H1 (cell line): Measurements from ENCODE around the gene ASB16. TPM values are rescaled to one million over a fixed set of nuclear protein-coding genes. Genes with fewer than 3 reads are reported as not detected.

ENCODE experiments used
- CTBP2 ChIP-seq: IDR thresholded peaks from 2 replicates; pipeline ENCODE4 v1.7.0; 2011; ENCODE audit warnings: borderline replicate concordance, mild to moderate bottlenecking, moderate library complexity, mixed read lengths, low read length; ENCODE audit not compliant: insufficient read depth, insufficient read length
- KDM4A ChIP-seq: IDR thresholded peaks from one replicate; pipeline ENCODE4 v1.7.1; 2012; ENCODE audit warnings: low read depth, mild to moderate bottlenecking, moderate library complexity, low read length, inconsistent platforms; ENCODE audit not compliant: severe bottlenecking
- NANOG ChIP-seq: IDR thresholded peaks from 2 replicates; pipeline ENCODE4 v1.6.1; 2011; ENCODE audit warnings: low read length, low read depth, mild to moderate bottlenecking, inconsistent platforms; ENCODE audit not compliant: insufficient read depth, poor library complexity, severe bottlenecking
- RFX5 ChIP-seq: IDR thresholded peaks from 2 replicates; pipeline ENCODE4 v1.6.1; 2011; ENCODE audit warnings: low read depth, low read length, improper control_type of control experiment, borderline replicate concordance
- SRF ChIP-seq: IDR thresholded peaks from 2 replicates; pipeline ENCODE4 v1.6.1; 2011; ENCODE audit warnings: mild to moderate bottlenecking, low read depth, low read length, moderate library complexity
- TBP ChIP-seq: IDR thresholded peaks from 2 replicates; pipeline ENCODE4 v1.6.1; 2011; ENCODE audit warnings: low read depth, low read length, improper control_type of control experiment
- polyA plus RNA-seq, 7 experiments: library from polyadenylated mRNA; depleted of rRNA in 3 of 7; stranded (reverse) in 5 of 7; unstranded in 2 of 7; fragments of >200 nt in 5 of 7; fragments of 200-250 nt in 2 of 7; gene quantifications; 1 replicate in 5 of 7; 2 replicates in 1 of 7; 4 replicates in 1 of 7; pipeline versions ENCODE4 v1.2.1 to v1.2.3, GENCODE V29; 2011 to 2013; ENCODE audit warnings: missing spikeins in 2 of 7, mixed read lengths in 2 of 7
- total RNA-seq: library from RNA; stranded (reverse); fragmentation: NEBNext Ultra II Directional; extraction: Animal tissue kit (Norgen Biotek cat#: 25700); gene quantifications from 2 replicates; pipeline ENCODE4 v1.2.1, GENCODE V29; 2021
- TF ChIP-seq, protein P1 (sequence below): fragments of 300-600 bp; sonication (generic); IDR thresholded peaks from 2 replicates; pipeline ENCODE4 v1.7.1; 2012; ENCODE audit warnings: low read length, moderate library complexity, mild to moderate bottlenecking, inconsistent platforms; ENCODE audit not compliant: insufficient replicate concordance
- TF ChIP-seq, protein P2 (sequence below): IDR thresholded peaks from 2 replicates; pipeline ENCODE4 v1.6.1; 2012; ENCODE audit warnings: inconsistent platforms

ASB16 gene
- total and polyA plus RNA-seq, 2 of the 8 experiments (the other 6 are each of a cell fraction or from before 2014, with no cell fraction given) = 0.05 TPM; not detected in 1

DNA sequence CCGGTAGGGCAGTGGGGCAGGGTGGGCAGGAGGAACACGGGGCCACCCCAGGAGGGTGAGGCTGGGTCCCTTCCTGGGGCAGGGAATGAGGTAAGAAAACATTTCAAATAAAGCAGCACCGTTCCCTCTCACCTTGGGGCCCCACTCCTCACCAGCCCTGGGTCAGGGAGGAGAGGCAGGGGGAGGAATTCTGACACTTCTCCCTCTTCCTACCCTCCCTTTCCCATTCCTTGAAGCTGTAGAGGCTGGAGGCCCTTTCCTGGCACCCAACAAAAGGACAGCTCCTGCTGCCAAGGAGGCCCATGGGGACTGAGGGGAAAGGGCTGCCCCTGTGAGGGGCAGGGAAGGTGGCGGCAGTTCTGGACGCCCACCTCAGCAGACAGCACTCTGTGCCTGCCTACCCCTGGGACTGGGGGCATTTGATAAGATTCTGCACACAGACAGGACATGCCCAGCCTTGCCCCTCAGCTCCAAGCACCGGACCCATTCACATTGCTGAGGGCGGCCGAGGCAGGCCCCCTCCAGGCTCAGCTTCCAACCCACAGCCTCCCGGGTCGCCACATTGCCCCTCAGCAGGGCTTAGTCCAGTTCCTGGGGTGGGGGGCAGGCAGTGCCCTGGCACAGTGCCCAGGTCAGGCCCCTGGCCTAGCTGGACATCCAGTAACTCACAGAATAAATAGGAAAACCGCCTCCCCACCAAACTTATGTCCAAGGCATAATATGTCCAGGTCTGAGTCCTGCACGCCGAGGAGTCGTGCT lies 23.0 kb downstream of the ASB16 start (continued):
- TF ChIP-seq, protein P1, sequence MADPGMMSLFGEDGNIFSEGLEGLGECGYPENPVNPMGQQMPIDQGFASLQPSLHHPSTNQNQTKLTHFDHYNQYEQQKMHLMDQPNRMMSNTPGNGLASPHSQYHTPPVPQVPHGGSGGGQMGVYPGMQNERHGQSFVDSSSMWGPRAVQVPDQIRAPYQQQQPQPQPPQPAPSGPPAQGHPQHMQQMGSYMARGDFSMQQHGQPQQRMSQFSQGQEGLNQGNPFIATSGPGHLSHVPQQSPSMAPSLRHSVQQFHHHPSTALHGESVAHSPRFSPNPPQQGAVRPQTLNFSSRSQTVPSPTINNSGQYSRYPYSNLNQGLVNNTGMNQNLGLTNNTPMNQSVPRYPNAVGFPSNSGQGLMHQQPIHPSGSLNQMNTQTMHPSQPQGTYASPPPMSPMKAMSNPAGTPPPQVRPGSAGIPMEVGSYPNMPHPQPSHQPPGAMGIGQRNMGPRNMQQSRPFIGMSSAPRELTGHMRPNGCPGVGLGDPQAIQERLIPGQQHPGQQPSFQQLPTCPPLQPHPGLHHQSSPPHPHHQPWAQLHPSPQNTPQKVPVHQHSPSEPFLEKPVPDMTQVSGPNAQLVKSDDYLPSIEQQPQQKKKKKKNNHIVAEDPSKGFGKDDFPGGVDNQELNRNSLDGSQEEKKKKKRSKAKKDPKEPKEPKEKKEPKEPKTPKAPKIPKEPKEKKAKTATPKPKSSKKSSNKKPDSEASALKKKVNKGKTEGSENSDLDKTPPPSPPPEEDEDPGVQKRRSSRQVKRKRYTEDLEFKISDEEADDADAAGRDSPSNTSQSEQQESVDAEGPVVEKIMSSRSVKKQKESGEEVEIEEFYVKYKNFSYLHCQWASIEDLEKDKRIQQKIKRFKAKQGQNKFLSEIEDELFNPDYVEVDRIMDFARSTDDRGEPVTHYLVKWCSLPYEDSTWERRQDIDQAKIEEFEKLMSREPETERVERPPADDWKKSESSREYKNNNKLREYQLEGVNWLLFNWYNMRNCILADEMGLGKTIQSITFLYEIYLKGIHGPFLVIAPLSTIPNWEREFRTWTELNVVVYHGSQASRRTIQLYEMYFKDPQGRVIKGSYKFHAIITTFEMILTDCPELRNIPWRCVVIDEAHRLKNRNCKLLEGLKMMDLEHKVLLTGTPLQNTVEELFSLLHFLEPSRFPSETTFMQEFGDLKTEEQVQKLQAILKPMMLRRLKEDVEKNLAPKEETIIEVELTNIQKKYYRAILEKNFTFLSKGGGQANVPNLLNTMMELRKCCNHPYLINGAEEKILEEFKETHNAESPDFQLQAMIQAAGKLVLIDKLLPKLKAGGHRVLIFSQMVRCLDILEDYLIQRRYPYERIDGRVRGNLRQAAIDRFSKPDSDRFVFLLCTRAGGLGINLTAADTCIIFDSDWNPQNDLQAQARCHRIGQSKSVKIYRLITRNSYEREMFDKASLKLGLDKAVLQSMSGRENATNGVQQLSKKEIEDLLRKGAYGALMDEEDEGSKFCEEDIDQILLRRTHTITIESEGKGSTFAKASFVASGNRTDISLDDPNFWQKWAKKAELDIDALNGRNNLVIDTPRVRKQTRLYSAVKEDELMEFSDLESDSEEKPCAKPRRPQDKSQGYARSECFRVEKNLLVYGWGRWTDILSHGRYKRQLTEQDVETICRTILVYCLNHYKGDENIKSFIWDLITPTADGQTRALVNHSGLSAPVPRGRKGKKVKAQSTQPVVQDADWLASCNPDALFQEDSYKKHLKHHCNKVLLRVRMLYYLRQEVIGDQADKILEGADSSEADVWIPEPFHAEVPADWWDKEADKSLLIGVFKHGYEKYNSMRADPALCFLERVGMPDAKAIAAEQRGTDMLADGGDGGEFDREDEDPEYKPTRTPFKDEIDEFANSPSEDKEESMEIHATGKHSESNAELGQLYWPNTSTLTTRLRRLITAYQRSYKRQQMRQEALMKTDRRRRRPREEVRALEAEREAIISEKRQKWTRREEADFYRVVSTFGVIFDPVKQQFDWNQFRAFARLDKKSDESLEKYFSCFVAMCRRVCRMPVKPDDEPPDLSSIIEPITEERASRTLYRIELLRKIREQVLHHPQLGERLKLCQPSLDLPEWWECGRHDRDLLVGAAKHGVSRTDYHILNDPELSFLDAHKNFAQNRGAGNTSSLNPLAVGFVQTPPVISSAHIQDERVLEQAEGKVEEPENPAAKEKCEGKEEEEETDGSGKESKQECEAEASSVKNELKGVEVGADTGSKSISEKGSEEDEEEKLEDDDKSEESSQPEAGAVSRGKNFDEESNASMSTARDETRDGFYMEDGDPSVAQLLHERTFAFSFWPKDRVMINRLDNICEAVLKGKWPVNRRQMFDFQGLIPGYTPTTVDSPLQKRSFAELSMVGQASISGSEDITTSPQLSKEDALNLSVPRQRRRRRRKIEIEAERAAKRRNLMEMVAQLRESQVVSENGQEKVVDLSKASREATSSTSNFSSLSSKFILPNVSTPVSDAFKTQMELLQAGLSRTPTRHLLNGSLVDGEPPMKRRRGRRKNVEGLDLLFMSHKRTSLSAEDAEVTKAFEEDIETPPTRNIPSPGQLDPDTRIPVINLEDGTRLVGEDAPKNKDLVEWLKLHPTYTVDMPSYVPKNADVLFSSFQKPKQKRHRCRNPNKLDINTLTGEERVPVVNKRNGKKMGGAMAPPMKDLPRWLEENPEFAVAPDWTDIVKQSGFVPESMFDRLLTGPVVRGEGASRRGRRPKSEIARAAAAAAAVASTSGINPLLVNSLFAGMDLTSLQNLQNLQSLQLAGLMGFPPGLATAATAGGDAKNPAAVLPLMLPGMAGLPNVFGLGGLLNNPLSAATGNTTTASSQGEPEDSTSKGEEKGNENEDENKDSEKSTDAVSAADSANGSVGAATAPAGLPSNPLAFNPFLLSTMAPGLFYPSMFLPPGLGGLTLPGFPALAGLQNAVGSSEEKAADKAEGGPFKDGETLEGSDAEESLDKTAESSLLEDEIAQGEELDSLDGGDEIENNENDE = no peak
- no peak for TF ChIP-seq KDM4A
- no peak for TF ChIP-seq TBP
- TF ChIP-seq CTBP2 = no peak
- TF ChIP-seq, protein P2, sequence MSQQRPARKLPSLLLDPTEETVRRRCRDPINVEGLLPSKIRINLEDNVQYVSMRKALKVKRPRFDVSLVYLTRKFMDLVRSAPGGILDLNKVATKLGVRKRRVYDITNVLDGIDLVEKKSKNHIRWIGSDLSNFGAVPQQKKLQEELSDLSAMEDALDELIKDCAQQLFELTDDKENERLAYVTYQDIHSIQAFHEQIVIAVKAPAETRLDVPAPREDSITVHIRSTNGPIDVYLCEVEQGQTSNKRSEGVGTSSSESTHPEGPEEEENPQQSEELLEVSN = no peak
- TF ChIP-seq RFX5 = no peak
- TF ChIP-seq NANOG = no peak
- no peak for TF ChIP-seq SRF
